ENCODE measurements around the gene OS9.
"Not testable (repeated sequence)": the region's sequence is repeated elsewhere in the genome, so short reads cannot be mapped to it uniquely, and the experiment has no call there.

Gene OS9

GRCh38 chr12:57693659-57694458 lies at the start of gene OS9:
Gene OS9, plus strand, starts transcription at chr12:57694132. Its CDS starts 30 bp downstream, at chr12:57694162.
- DNase-seq = peak; percentile 94

- DNase-seq = peak; percentile 28
These were observed 47.8 kb upstream of the OS9 start for GRCh38 chr12:57645990-57646658.

GRCh38 chr12:57646659-57647049 lies 47.3 kb upstream of the OS9 start:
- not testable (repeated sequence) for DNase-seq

- DNase-seq = no peak
These were observed 39.9 kb upstream of the OS9 start for GRCh38 chr12:57654042-57654441.

GRCh38 chr12:57655541-57656240 lies 38.2 kb upstream of the OS9 start:
- DNase-seq = no peak

GRCh38 chr12:57656408-57656807 lies 37.5 kb upstream of the OS9 start:
- DNase-seq = not testable (repeated sequence)

- DNase-seq = no peak
These were observed 36.2 kb upstream of the OS9 start for GRCh38 chr12:57657744-57658143.

GRCh38 chr12:57658890-57659289 lies 35.0 kb upstream of the OS9 start:
- DNase-seq = no peak

- DNase-seq = no peak
These were observed 32.6 kb upstream of the OS9 start for GRCh38 chr12:57661376-57661775.

GRCh38 chr12:57665066-57665820 lies 28.7 kb upstream of the OS9 start:
- not testable (repeated sequence) for DNase-seq

GRCh38 chr12:57666897-57667296 lies 27.0 kb upstream of the OS9 start:
- no peak for DNase-seq

- DNase-seq = not testable (repeated sequence)
These were observed 24.2 kb upstream of the OS9 start for GRCh38 chr12:57669691-57670090.

- DNase-seq = not testable (repeated sequence)
These were observed 22.1 kb upstream of the OS9 start for GRCh38 chr12:57671811-57672210.

GRCh38 chr12:57672801-57673200 lies 21.1 kb upstream of the OS9 start:
- DNase-seq = no peak

- DNase-seq = no peak
These were observed 19.2 kb upstream of the OS9 start for GRCh38 chr12:57674691-57675090.

GRCh38 chr12:57677947-57678346 lies 16.0 kb upstream of the OS9 start:
- DNase-seq = not testable (repeated sequence)

GRCh38 chr12:57679697-57680096 lies 14.2 kb upstream of the OS9 start:
- no peak for DNase-seq

GRCh38 chr12:57687862-57688261 lies 6.1 kb upstream of the OS9 start:
- DNase-seq = no peak

- no peak for DNase-seq
These were observed 5.0 kb upstream of the OS9 start for GRCh38 chr12:57688931-57689330.

- DNase-seq = no peak
These were observed 1.4 kb upstream of the OS9 start for GRCh38 chr12:57692500-57692899.

- DNase-seq = no peak
These were observed 644 bp upstream of the OS9 start for GRCh38 chr12:57693317-57693658.

- DNase-seq = no peak
These were observed 607 bp downstream of the OS9 start for GRCh38 chr12:57694459-57695019.
